ENCODE results near the gene SZT2.

The SZT2 gene

GRCh38 chr1:43418858-43419257 is 29.2 kb downstream of the SZT2 start:
- peaks cover 63% of the 10 kb centered on the region for H3K36me3 ChIP-seq (ENCODE audit: control insufficient read depth, low read length)
- TF ChIP-seq, protein P1, sequence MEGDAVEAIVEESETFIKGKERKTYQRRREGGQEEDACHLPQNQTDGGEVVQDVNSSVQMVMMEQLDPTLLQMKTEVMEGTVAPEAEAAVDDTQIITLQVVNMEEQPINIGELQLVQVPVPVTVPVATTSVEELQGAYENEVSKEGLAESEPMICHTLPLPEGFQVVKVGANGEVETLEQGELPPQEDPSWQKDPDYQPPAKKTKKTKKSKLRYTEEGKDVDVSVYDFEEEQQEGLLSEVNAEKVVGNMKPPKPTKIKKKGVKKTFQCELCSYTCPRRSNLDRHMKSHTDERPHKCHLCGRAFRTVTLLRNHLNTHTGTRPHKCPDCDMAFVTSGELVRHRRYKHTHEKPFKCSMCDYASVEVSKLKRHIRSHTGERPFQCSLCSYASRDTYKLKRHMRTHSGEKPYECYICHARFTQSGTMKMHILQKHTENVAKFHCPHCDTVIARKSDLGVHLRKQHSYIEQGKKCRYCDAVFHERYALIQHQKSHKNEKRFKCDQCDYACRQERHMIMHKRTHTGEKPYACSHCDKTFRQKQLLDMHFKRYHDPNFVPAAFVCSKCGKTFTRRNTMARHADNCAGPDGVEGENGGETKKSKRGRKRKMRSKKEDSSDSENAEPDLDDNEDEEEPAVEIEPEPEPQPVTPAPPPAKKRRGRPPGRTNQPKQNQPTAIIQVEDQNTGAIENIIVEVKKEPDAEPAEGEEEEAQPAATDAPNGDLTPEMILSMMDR (IDR thresholded peaks at IDR 0.05; ENCODE audit: low read depth, low read length, poor library complexity, severe bottlenecking) = no peak
- no peak for TF ChIP-seq EZH2phosphoT487 (IDR thresholded peaks at IDR 0.05; ENCODE audit: borderline replicate concordance, low read length)
- H3K9me3 ChIP-seq (ENCODE audit: control insufficient read depth, insufficient read depth, low read length) = no peaks in the 10 kb centered on the region
- no peaks in the 10 kb centered on the region for H3K4me1 ChIP-seq (ENCODE audit: control insufficient read depth, low read length)
- H3K27ac ChIP-seq (ENCODE audit: low read depth, low read length) = no peak overlapping the region
- no peaks in the 10 kb centered on the region for H3K79me2 ChIP-seq (ENCODE audit: control insufficient read depth, low read length)
- no peak overlapping the region for H3K4me2 ChIP-seq (ENCODE audit: low read length)
- no peaks in the 10 kb centered on the region for H3F3A ChIP-seq (ENCODE audit: control insufficient read depth, insufficient read depth)
- no peak overlapping the region for H3K4me3 ChIP-seq (ENCODE audit: low read length)
- no peaks in the 10 kb centered on the region for H3K9me2 ChIP-seq (replicated peaks; ENCODE audit: control insufficient read depth, low read length)
- H4K20me1 ChIP-seq (ENCODE audit: control insufficient read depth, insufficient read depth, low read depth, low read length) = no peaks in the 10 kb centered on the region
- H3K27me3 ChIP-seq (ENCODE audit: control insufficient read depth, low read length) = no peaks in the 10 kb centered on the region

- H4K20me1 ChIP-seq (ENCODE audit: control insufficient read depth, insufficient read depth, low read depth, low read length) = no peaks in the 10 kb centered on the region
- H3K9me2 ChIP-seq (replicated peaks; ENCODE audit: control insufficient read depth, low read length) = no peaks in the 10 kb centered on the region
Observed at GRCh38 chr1:43419627-43420425, 30.1 kb downstream of the SZT2 start.

GRCh38 chr1:43420874-43421273 is 31.2 kb downstream of the SZT2 start:
- TF ChIP-seq, protein P1 (IDR thresholded peaks at IDR 0.05; ENCODE audit: low read depth, low read length, poor library complexity, severe bottlenecking) = no peak
- no peak for TF ChIP-seq EZH2phosphoT487 (IDR thresholded peaks at IDR 0.05; ENCODE audit: borderline replicate concordance, low read length)
- H3K9me3 ChIP-seq (ENCODE audit: control insufficient read depth, insufficient read depth, low read length) = no peaks in the 10 kb centered on the region
- H3K27ac ChIP-seq (ENCODE audit: low read depth, low read length) = no peak overlapping the region
- no peaks in the 10 kb centered on the region for H4K20me1 ChIP-seq (ENCODE audit: control insufficient read depth, insufficient read depth, low read depth, low read length)
- no peaks in the 10 kb centered on the region for H3K9me2 ChIP-seq (replicated peaks; ENCODE audit: control insufficient read depth, low read length)
- no peaks in the 10 kb centered on the region for H3F3A ChIP-seq (ENCODE audit: control insufficient read depth, insufficient read depth)
- peaks cover 69% of the 10 kb centered on the region for H3K36me3 ChIP-seq (ENCODE audit: control insufficient read depth, low read length)
- H3K4me3 ChIP-seq (ENCODE audit: low read length) = no peak overlapping the region
- H3K4me2 ChIP-seq (ENCODE audit: low read length) = no peak overlapping the region
- H3K27me3 ChIP-seq (ENCODE audit: control insufficient read depth, low read length) = no peaks in the 10 kb centered on the region
- H3K4me1 ChIP-seq (ENCODE audit: control insufficient read depth, low read length) = no peaks in the 10 kb centered on the region
- H3K79me2 ChIP-seq (ENCODE audit: control insufficient read depth, low read length) = no peaks in the 10 kb centered on the region

More at GRCh38 chr1:43419627-43420425, 30.1 kb downstream of the SZT2 start:
- TF ChIP-seq, protein P1 (IDR thresholded peaks at IDR 0.05; ENCODE audit: low read depth, low read length, poor library complexity, severe bottlenecking) = no peak
- TF ChIP-seq EZH2phosphoT487 (IDR thresholded peaks at IDR 0.05; ENCODE audit: borderline replicate concordance, low read length) = no peak
- H3K27ac ChIP-seq (ENCODE audit: low read depth, low read length) = no peak overlapping the region
- H3K9me3 ChIP-seq (ENCODE audit: control insufficient read depth, insufficient read depth, low read length) = no peaks in the 10 kb centered on the region
- H3K4me2 ChIP-seq (ENCODE audit: low read length) = no peak overlapping the region
- H3K36me3 ChIP-seq (ENCODE audit: control insufficient read depth, low read length) = peaks cover 67% of the 10 kb centered on the region
- H3K4me3 ChIP-seq (ENCODE audit: low read length) = no peak overlapping the region
- H3K79me2 ChIP-seq (ENCODE audit: control insufficient read depth, low read length) = no peaks in the 10 kb centered on the region
- H3F3A ChIP-seq (ENCODE audit: control insufficient read depth, insufficient read depth) = no peaks in the 10 kb centered on the region
- H3K27me3 ChIP-seq (ENCODE audit: control insufficient read depth, low read length) = no peaks in the 10 kb centered on the region
- H3K4me1 ChIP-seq (ENCODE audit: control insufficient read depth, low read length) = no peaks in the 10 kb centered on the region

Measured in DOHH2 (cell line).